Ovary (tissue), 9 donors: ENCODE data around the gene SLC27A1. TPM values are rescaled to one million over a fixed set of nuclear protein-coding genes. Genes with fewer than 3 reads are reported as not detected.

Source experiments
- DNase-seq, 5 donors: peaks; one replicate each; pipeline ENCODE4 v3.0.0-alpha.2; 2019 to 2020
- H3K27ac ChIP-seq, 2 donors: fragments of 200-600 bp; one replicate each; pipeline versions ENCODE4 v1.5.1 to v1.8.0; 2019 to 2022
- H3K27me3 ChIP-seq: fragments of 200-600 bp; one replicate; pipeline ENCODE4 v1.8.0; 2022
- H3K36me3 ChIP-seq: fragments of 200-600 bp; sonication (generic); one replicate; pipeline ENCODE4 v1.5.1; 2019
- H3K4me1 ChIP-seq: one replicate; pipeline ENCODE4 v1.8.1; 2013; ENCODE audit warnings: mild to moderate bottlenecking, moderate library complexity; ENCODE audit not compliant: insufficient read depth
- H3K4me3 ChIP-seq: fragments of 200-600 bp; sonication (generic); one replicate; pipeline ENCODE4 v1.5.1; 2017
- H3K9me3 ChIP-seq, 2 donors: fragments of 200-600 bp in 1 of 2; sonication (generic) in 1 of 2; one replicate each; pipeline versions ENCODE4 v1.5.1 to v1.8.1; 2013 to 2019; ENCODE audit warnings: mild to moderate bottlenecking in 1 of 2, moderate library complexity in 1 of 2
- CTCF ChIP-seq, 3 donors: fragments of 450-650 bp in 2 of 3; fragments of 200-600 bp in 1 of 3; IDR thresholded peaks; one replicate each; pipeline versions ENCODE4 v1.5.1 to v1.8.0; 2016 to 2022; ENCODE audit warnings: antibody characterized with exemption in 3 of 3, mild to moderate bottlenecking in 1 of 3
- EP300 ChIP-seq: sonication (generic); formaldehyde crosslinking; IDR thresholded peaks from one replicate; pipeline ENCODE4 v1.6.1; 2017; ENCODE audit warnings: antibody characterized with exemption
- POLR2A ChIP-seq: fragments of 450-650 bp; IDR thresholded peaks from one replicate; pipeline ENCODE4 v1.6.1; 2017; ENCODE audit warnings: antibody characterized with exemption, mild to moderate bottlenecking, moderate library complexity
- WGBS, 3 donors: extraction: QIAGEN DNeasy Blood & Tissue Kit in 1 of 3; methylation state at CpG; one replicate each; pipeline versions ENCODE4 v1.1.5 to v1.1.7; 2013 to 2017; 5-methylcytosine and 5-hydroxymethylcytosine counted together
- intact Hi-C, 4 donors: fragments of 100-400 bp; cut with DNase I; formaldehyde crosslinking; loops; one replicate each; pipeline versions ENCODE4 v1.11.0 to v1.15.1; 2022 to 2023
- polyA plus RNA-seq, 2 donors: library from polyadenylated mRNA; stranded (reverse); fragments of 200-250 nt in 1 of 2; fragments of 350-450 nt in 1 of 2; fragmentation: Illumina TruSeq in 1 of 2; extraction: RNeasy Lipid Tissue Mini Kit (QIAGEN cat#74804) in 1 of 2; gene quantifications; one replicate each; pipeline ENCODE4 v1.2.3, GENCODE V29; 2013 to 2014
- total RNA-seq, 7 donors: library from RNA; depleted of rRNA in 2 of 7; stranded (reverse); fragments of >200 nt in 2 of 7; fragmentation: NEBNext Ultra II Directional in 3 of 7; extraction: Animal tissue kit (Norgen Biotek cat#: 25700) in 3 of 7; gene quantifications; one replicate each; pipeline versions ENCODE4 v1.1.0 to v1.2.4, GENCODE V29; 2016 to 2023
- donor health status: DM: no; HTN: no; CAD: no; lungs with moderate emphysema.
- donor health status: DM: no; HTN: no; CAD: no.
- donor health status: Bipolar disorder and iron deficiency.
- donor health status: DM: yes; HTN: yes; CAD: no.
- donor health status: DM: no; HTN: no; CAD: no.
- donor health status: DM: yes; HTN: yes; CAD: no.

Gene SLC27A1
- total and polyA plus RNA-seq, 9 donors = 4.6 to 43.1 (median 37.8) TPM

- intact Hi-C loops = no loop called here
- Histone ChIP-seq H3K27me3 (no peaks in the 10 kb centered on the region), H3K36me3 (no peaks in the 10 kb centered on the region), H3K9me3 (no peaks in the 10 kb centered on the region), H3K27ac (no peak overlapping the region), H3K4me3 (no peak overlapping the region), H3K4me1 (peaks cover 4% of the 10 kb centered on the region)
- no peak for DNase-seq
- TF ChIP-seq POLR2A = no peak
- TF ChIP-seq CTCF (IDR thresholded peaks at IDR 0.05) = no peak
- TF ChIP-seq EP300 = no peak
- WGBS, 3 donors = 53 to 57% (median 55%) methylated on average over 8 of the region's 8 CpGs
Observed at GRCh38 chr19:17450264-17451075, 19.9 kb upstream of the SLC27A1 start.

GRCh38 chr19:17451820-17452219 lies 18.5 kb upstream of the SLC27A1 start:
- H3K27me3 ChIP-seq = no peaks in the 10 kb centered on the region
- H3K4me1 ChIP-seq = peaks cover 4% of the 10 kb centered on the region
- WGBS, 3 donors = 85 to 91% (median 87%) methylated on average over 4 of the region's 4 CpGs
- TF ChIP-seq CTCF (IDR thresholded peaks at IDR 0.05) = no peak
- no peak for TF ChIP-seq POLR2A
- no peak for TF ChIP-seq EP300
- intact Hi-C loops = no loop called here
- no peaks in the 10 kb centered on the region for H3K9me3 ChIP-seq
- H3K4me3 ChIP-seq = no peak overlapping the region
- DNase-seq = no peak
- H3K27ac ChIP-seq = no peak overlapping the region
- no peaks in the 10 kb centered on the region for H3K36me3 ChIP-seq

- WGBS, 3 donors = 3 to 5% (median 4%) methylated on average over 13 of the region's 13 CpGs
- no peak for DNase-seq
- no peaks in the 10 kb centered on the region for H3K36me3 ChIP-seq
- H3K4me1 ChIP-seq = peaks cover 3% of the 10 kb centered on the region
- no peak overlapping the region for H3K4me3 ChIP-seq
- intact Hi-C loops = no loop called here
- TF ChIP-seq EP300 (no peak), POLR2A (no peak), CTCF (IDR thresholded peaks at IDR 0.05) (no peak)
- no peaks in the 10 kb centered on the region for H3K27me3 ChIP-seq
- H3K9me3 ChIP-seq = no peaks in the 10 kb centered on the region
- no peak overlapping the region for H3K27ac ChIP-seq
Observed at GRCh38 chr19:17454576-17455071, 15.7 kb upstream of the SLC27A1 start.

GRCh38 chr19:17455308-17456123 lies 14.8 kb upstream of the SLC27A1 start:
- intact Hi-C loops = no loop called here
- WGBS, 3 donors = 19 to 26% (median 20%) methylated on average over 44 to 58 of the region's 58 CpGs
- DNase-seq = no peak
- TF ChIP-seq EP300 = no peak
- no peak for TF ChIP-seq CTCF (IDR thresholded peaks at IDR 0.05)
- TF ChIP-seq POLR2A = no peak
- Histone ChIP-seq H3K27ac (no peak overlapping the region), H3K36me3 (no peaks in the 10 kb centered on the region), H3K4me3 (no peak overlapping the region), H3K4me1 (peaks cover 3% of the 10 kb centered on the region), H3K27me3 (no peaks in the 10 kb centered on the region), H3K9me3 (no peaks in the 10 kb centered on the region)
